ENCODE measurements around the gene MINK1.
"Not testable (repeated sequence)": the region's sequence is repeated elsewhere in the genome, so short reads cannot be mapped to it uniquely, and the experiment has no call there.

MINK1 gene

GRCh38 chr17:4811471-4811870, 21.7 kb upstream of the MINK1 start:
- H3K4me1 ChIP-seq (ENCODE audit: control insufficient read depth, insufficient read depth, low read length, poor library complexity, severe bottlenecking), result peaks cover 5% of the 10 kb centered on the region
- peaks cover 17% of the 10 kb centered on the region for H3K36me3 ChIP-seq (ENCODE audit: control insufficient read depth, insufficient read depth, low read length)
- H3K4me3 ChIP-seq (ENCODE audit: insufficient read depth, low read depth, low read length, poor library complexity, severe bottlenecking), result no peak overlapping the region
- H3K27ac ChIP-seq (ENCODE audit: insufficient read depth, low read length, poor library complexity, severe bottlenecking), result no peak overlapping the region
- no peaks in the 10 kb centered on the region for H3K9me3 ChIP-seq (ENCODE audit: control insufficient read depth, low read length)
- no peaks in the 10 kb centered on the region for H3K27me3 ChIP-seq (replicated peaks; ENCODE audit: control insufficient read depth, insufficient read depth, low read length, poor library complexity, severe bottlenecking)
- no peak for DNase-seq

- Histone ChIP-seq H3K36me3 (ENCODE audit: control insufficient read depth, insufficient read depth, low read length) (peaks cover 17% of the 10 kb centered on the region), H3K27ac (ENCODE audit: insufficient read depth, low read length, poor library complexity, severe bottlenecking) (no peak overlapping the region), H3K9me3 (ENCODE audit: control insufficient read depth, low read length) (no peaks in the 10 kb centered on the region), H3K27me3 (replicated peaks; ENCODE audit: control insufficient read depth, insufficient read depth, low read length, poor library complexity, severe bottlenecking) (no peaks in the 10 kb centered on the region), H3K4me3 (ENCODE audit: insufficient read depth, low read depth, low read length, poor library complexity, severe bottlenecking) (no peak overlapping the region), H3K4me1 (ENCODE audit: control insufficient read depth, insufficient read depth, low read length, poor library complexity, severe bottlenecking) (peaks cover 3% of the 10 kb centered on the region)
- DNase-seq, result no peak
Observed at GRCh38 chr17:4812690-4813089, 20.4 kb upstream of the MINK1 start.

GRCh38 chr17:4815043-4815675, 18.0 kb upstream of the MINK1 start:
- H3K27ac ChIP-seq (ENCODE audit: insufficient read depth, low read length, poor library complexity, severe bottlenecking), result no peak overlapping the region
- no peak overlapping the region for H3K4me3 ChIP-seq (ENCODE audit: insufficient read depth, low read depth, low read length, poor library complexity, severe bottlenecking)
- H3K9me3 ChIP-seq (ENCODE audit: control insufficient read depth, low read length), result no peaks in the 10 kb centered on the region
- H3K4me1 ChIP-seq (ENCODE audit: control insufficient read depth, insufficient read depth, low read length, poor library complexity, severe bottlenecking), result no peaks in the 10 kb centered on the region
- H3K27me3 ChIP-seq (replicated peaks; ENCODE audit: control insufficient read depth, insufficient read depth, low read length, poor library complexity, severe bottlenecking), result no peaks in the 10 kb centered on the region
- H3K36me3 ChIP-seq (ENCODE audit: control insufficient read depth, insufficient read depth, low read length), result peaks cover 7% of the 10 kb centered on the region
- DNase-seq, result no peak

GRCh38 chr17:4816826-4817225, 16.3 kb upstream of the MINK1 start:
- H3K36me3 ChIP-seq (ENCODE audit: control insufficient read depth, insufficient read depth, low read length), result peaks cover 7% of the 10 kb centered on the region
- H3K27ac ChIP-seq (ENCODE audit: insufficient read depth, low read length, poor library complexity, severe bottlenecking), result no peak overlapping the region
- no peaks in the 10 kb centered on the region for H3K4me1 ChIP-seq (ENCODE audit: control insufficient read depth, insufficient read depth, low read length, poor library complexity, severe bottlenecking)
- no peak for DNase-seq
- no peaks in the 10 kb centered on the region for H3K9me3 ChIP-seq (ENCODE audit: control insufficient read depth, low read length)
- no peaks in the 10 kb centered on the region for H3K27me3 ChIP-seq (replicated peaks; ENCODE audit: control insufficient read depth, insufficient read depth, low read length, poor library complexity, severe bottlenecking)
- no peak overlapping the region for H3K4me3 ChIP-seq (ENCODE audit: insufficient read depth, low read depth, low read length, poor library complexity, severe bottlenecking)

DNA sequence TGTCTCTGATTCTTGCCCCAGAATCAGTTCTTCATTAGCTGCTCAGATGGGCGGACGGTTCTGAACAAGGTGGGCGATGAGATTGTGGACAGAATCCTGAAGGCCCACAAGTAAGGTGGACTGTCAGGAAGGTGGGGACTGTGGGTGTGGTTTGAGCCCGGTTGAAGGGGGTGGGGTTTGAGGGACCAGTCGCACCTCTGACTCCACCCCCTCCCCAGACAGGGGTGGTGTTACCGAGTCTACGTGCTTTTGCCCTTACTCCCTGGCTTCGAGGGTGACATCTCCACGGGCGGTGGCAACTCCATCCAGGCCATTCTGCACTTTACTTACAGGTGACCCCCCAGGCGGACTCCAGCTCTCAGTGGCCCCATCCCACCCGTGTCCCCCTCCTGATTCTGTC, 14.9 kb upstream of the MINK1 start:
- H3K4me3 ChIP-seq (ENCODE audit: insufficient read depth, low read depth, low read length, poor library complexity, severe bottlenecking), result no peak overlapping the region
- DNase-seq, result no peak
- H3K9me3 ChIP-seq (ENCODE audit: control insufficient read depth, low read length), result no peaks in the 10 kb centered on the region
- no peaks in the 10 kb centered on the region for H3K4me1 ChIP-seq (ENCODE audit: control insufficient read depth, insufficient read depth, low read length, poor library complexity, severe bottlenecking)
- no peaks in the 10 kb centered on the region for H3K27me3 ChIP-seq (replicated peaks; ENCODE audit: control insufficient read depth, insufficient read depth, low read length, poor library complexity, severe bottlenecking)
- peaks cover 7% of the 10 kb centered on the region for H3K36me3 ChIP-seq (ENCODE audit: control insufficient read depth, insufficient read depth, low read length)
- H3K27ac ChIP-seq (ENCODE audit: insufficient read depth, low read length, poor library complexity, severe bottlenecking), result no peak overlapping the region

DNA sequence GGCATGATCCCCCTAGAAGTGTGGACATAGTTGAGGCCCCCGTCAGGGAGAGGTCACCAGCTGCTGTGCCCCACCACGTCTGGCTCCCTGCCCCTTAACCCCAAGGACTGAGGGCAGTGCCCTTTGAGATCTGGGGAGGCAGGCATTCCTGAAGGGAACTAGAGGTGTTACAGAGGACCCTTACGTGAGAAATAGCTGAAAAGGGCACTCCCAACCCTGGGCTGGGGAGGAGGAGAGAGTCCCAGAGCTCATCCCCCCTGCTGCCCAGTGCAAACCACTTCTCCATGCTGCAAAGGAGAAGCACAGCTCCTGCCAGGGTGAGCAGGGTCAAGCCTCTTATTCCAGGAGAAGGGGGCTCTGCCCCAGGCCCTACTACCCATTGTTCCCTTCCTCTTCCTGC, 10.3 kb upstream of the MINK1 start:
- Histone ChIP-seq H3K9me3 (ENCODE audit: control insufficient read depth, low read length) (no peaks in the 10 kb centered on the region), H3K4me3 (ENCODE audit: insufficient read depth, low read depth, low read length, poor library complexity, severe bottlenecking) (no peak overlapping the region), H3K36me3 (ENCODE audit: control insufficient read depth, insufficient read depth, low read length) (peaks cover 5% of the 10 kb centered on the region), H3K27ac (ENCODE audit: insufficient read depth, low read length, poor library complexity, severe bottlenecking) (no peak overlapping the region), H3K4me1 (ENCODE audit: control insufficient read depth, insufficient read depth, low read length, poor library complexity, severe bottlenecking) (no peaks in the 10 kb centered on the region), H3K27me3 (replicated peaks; ENCODE audit: control insufficient read depth, insufficient read depth, low read length, poor library complexity, severe bottlenecking) (no peaks in the 10 kb centered on the region)
- DNase-seq, result no peak

DNA sequence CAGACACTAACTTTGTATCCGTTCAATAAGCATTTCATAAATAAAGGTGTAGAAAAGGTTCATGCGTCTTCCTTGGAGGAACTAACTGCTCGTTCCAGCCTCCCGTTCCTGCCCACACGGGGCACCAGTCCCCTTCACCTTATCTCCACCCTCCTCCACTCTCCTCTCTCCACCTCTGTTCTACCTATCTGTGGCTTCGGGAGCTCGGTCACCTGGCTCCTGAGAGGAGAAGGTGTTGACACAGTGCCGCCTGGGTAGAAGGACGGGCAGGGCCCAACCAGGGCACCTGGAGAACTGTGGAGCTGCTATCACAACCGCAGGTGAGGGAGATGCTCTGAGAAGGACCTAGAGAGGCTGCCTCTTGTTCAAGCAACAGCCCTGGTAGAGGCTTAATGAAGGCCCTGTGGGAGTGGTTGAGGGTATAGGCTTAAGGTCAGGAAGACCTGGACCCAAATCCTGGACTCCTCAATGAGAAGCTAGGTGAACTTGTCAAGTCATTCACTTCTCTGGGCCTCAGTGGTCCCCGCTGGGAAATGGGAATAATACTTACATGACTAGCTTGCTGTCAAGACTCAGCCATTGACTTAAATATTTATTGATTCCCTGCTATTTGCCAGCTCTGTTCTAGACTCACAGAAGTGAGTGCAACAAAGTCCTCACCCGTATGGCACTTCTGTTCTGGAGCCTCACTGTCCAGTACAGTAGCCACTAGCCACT, 9.6 kb upstream of the MINK1 start:
- no peaks in the 10 kb centered on the region for H3K4me1 ChIP-seq (ENCODE audit: control insufficient read depth, insufficient read depth, low read length, poor library complexity, severe bottlenecking)
- H3K4me3 ChIP-seq (ENCODE audit: insufficient read depth, low read depth, low read length, poor library complexity, severe bottlenecking), result no peak overlapping the region
- no peaks in the 10 kb centered on the region for H3K27me3 ChIP-seq (replicated peaks; ENCODE audit: control insufficient read depth, insufficient read depth, low read length, poor library complexity, severe bottlenecking)
- no peaks in the 10 kb centered on the region for H3K9me3 ChIP-seq (ENCODE audit: control insufficient read depth, low read length)
- no peak for DNase-seq
- peaks cover 5% of the 10 kb centered on the region for H3K36me3 ChIP-seq (ENCODE audit: control insufficient read depth, insufficient read depth, low read length)
- no peak overlapping the region for H3K27ac ChIP-seq (ENCODE audit: insufficient read depth, low read length, poor library complexity, severe bottlenecking)

DNA sequence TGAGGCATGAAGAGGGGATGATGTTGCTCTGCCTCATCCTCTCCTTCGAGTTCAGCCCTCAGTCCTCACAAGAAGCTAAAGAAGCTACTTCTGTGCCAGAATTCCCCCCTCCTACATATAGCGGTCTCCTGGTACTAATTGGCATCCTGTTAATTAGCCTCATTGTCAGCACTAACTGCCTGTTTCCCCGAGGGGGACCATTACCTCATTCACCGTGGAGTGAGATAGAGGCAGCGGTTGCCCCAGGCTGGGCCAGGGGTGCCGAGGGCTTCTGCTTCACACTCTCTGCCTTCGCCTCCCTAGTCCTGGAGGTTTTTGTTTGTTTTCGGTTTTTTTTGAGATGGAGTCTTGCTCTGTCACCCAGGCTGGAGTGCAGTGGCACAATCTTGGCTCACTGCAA, 5.7 kb upstream of the MINK1 start:
- Histone ChIP-seq H3K27me3 (replicated peaks; ENCODE audit: control insufficient read depth, insufficient read depth, low read length, poor library complexity, severe bottlenecking) (no peaks in the 10 kb centered on the region), H3K4me3 (ENCODE audit: insufficient read depth, low read depth, low read length, poor library complexity, severe bottlenecking) (no peak overlapping the region), H3K27ac (ENCODE audit: insufficient read depth, low read length, poor library complexity, severe bottlenecking) (no peak overlapping the region), H3K4me1 (ENCODE audit: control insufficient read depth, insufficient read depth, low read length, poor library complexity, severe bottlenecking) (no peaks in the 10 kb centered on the region), H3K36me3 (ENCODE audit: control insufficient read depth, insufficient read depth, low read length) (peaks cover 5% of the 10 kb centered on the region), H3K9me3 (ENCODE audit: control insufficient read depth, low read length) (no peaks in the 10 kb centered on the region)
- DNase-seq, result no peak

DNA sequence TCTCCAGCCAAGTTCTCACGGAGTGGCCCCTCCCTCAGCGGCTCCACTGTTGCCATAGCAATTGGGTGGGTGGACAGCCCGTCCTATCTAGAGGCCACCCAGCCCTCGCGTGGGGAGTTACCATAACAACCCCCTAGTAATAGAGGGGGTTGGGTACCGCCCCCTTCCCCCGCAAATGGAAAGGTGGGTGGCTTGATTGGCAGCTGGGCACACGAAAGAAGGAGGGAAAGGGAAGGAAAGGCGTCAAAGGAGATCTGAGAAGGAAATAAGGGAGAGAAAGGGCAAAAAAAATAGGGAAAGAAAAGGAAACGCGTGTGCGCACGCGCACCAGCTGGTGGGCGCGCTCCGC, 337 bp upstream of the MINK1 start:
- H3K27me3 ChIP-seq (replicated peaks; ENCODE audit: control insufficient read depth, insufficient read depth, low read length, poor library complexity, severe bottlenecking); H3K36me3 ChIP-seq (ENCODE audit: control insufficient read depth, insufficient read depth, low read length); DNase-seq; H3K9me3 ChIP-seq (ENCODE audit: control insufficient read depth, low read length): not testable (repeated sequence)
- peak overlapping the region; percentile 92 for H3K4me3 ChIP-seq (ENCODE audit: insufficient read depth, low read depth, low read length, poor library complexity, severe bottlenecking)
- peak overlapping the region; percentile 74 for H3K27ac ChIP-seq (ENCODE audit: insufficient read depth, low read length, poor library complexity, severe bottlenecking)
- H3K4me1 ChIP-seq (ENCODE audit: control insufficient read depth, insufficient read depth, low read length, poor library complexity, severe bottlenecking), result peaks cover 27% of the 10 kb centered on the region

- peak overlapping the region; percentile 74 for H3K27ac ChIP-seq (ENCODE audit: insufficient read depth, low read length, poor library complexity, severe bottlenecking)
- H3K36me3 ChIP-seq (ENCODE audit: control insufficient read depth, insufficient read depth, low read length), result no peaks in the 10 kb centered on the region
- DNase-seq, result no peak
- no peaks in the 10 kb centered on the region for H3K27me3 ChIP-seq (replicated peaks; ENCODE audit: control insufficient read depth, insufficient read depth, low read length, poor library complexity, severe bottlenecking)
- peaks cover 27% of the 10 kb centered on the region for H3K4me1 ChIP-seq (ENCODE audit: control insufficient read depth, insufficient read depth, low read length, poor library complexity, severe bottlenecking)
- H3K4me3 ChIP-seq (ENCODE audit: insufficient read depth, low read depth, low read length, poor library complexity, severe bottlenecking), result peak overlapping the region; percentile 92
- no peaks in the 10 kb centered on the region for H3K9me3 ChIP-seq (ENCODE audit: control insufficient read depth, low read length)
Observed at GRCh38 chr17:4833941-4834680, 971 bp downstream of the MINK1 start.

Measured in effector memory CD4-positive, alpha-beta T cell (primary cell).